HG03558 (cell line): ENCODE data around the gene C3orf62.
"Not testable (repeated sequence)": the region's sequence is repeated elsewhere in the genome, so short reads cannot be mapped to it uniquely, and the experiment has no call there.

ENCODE experiments used
- ATAC-seq: cut with Tn5 transposase; IDR thresholded peaks from one replicate; pipeline ENCODE4 v1.9.1; 2021; ENCODE audit warnings: moderate number of reproducible peaks; ENCODE audit not compliant: unreplicated experiment; ENCODE audit errors: extremely low read depth

The C3orf62 gene

GRCh38 chr3:49270156-49270500 lies 6.9 kb downstream of the C3orf62 start:
- ATAC-seq, result no peak

DNA sequence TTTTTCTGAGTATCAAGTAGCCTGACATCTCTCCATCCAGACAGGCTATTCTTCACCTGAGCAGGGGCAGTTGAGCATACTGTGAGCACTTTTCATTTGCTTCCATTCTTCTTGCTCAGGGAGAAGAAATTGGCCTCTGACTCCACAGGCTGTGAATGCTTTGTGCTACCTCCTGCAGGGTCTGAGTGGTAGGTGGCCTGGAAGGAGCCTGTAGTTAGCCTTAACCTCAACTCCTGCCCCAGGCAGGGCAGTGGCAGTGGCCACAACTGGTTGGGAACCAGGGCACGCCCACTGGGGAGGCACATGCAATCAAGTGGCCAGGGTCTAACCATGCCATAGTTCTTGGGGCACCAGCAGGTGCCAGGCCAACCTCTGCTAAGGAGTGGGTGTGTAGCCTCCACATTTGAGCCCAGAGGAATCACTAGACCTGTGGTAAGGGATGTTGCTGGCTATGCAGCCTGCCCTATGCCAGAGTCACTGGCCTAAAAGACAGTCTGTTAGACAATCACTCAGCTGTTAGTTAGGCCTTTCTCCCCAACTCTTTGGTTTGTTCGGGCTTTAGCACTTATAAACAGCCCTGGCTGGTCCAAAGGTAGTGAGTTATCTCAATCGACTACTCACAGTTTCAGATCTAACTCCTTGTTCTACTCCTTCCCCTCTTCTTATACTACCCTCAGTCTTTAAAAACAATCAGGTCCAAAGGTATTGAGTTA lies 7.4 kb downstream of the C3orf62 start:
- ATAC-seq, result no peak

GRCh38 chr3:49266410-49267095 lies 10.5 kb downstream of the C3orf62 start:
- ATAC-seq, result no peak

DNA sequence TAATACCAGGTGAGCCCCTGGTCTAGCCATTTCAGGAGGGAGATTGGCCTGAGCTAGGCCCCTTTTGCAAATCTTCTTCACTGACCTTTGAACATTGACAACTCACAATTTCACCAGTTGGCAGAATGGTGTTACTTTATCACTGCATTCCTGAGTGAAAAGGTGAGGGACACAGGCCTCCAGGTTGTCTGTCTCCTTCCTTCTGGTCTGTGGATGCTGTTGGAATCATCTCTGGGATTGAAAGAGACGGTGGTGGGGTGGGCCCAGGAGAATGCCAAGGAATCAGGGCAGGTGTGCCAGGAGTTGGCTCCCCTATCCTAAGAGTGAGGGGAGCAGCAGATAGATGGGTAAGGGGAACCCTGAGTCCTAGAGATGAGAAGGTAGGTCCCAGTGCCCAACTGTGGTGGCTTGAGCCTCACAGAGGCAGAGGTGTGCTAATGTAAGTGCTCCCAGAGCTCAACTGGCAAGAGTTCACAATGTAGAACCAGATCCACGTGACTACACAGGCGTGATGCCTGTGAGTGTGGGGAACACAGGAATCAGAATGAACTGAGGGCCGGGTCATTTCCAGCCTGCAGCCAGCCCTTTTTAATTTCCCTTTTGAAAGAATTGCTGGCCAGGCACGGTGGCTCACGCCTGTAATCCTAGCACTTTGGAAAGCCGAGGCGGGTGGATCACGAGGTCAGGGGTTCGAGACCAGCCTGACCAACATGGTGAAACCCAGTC lies 11.2 kb downstream of the C3orf62 start:
- ATAC-seq, result no peak

DNA sequence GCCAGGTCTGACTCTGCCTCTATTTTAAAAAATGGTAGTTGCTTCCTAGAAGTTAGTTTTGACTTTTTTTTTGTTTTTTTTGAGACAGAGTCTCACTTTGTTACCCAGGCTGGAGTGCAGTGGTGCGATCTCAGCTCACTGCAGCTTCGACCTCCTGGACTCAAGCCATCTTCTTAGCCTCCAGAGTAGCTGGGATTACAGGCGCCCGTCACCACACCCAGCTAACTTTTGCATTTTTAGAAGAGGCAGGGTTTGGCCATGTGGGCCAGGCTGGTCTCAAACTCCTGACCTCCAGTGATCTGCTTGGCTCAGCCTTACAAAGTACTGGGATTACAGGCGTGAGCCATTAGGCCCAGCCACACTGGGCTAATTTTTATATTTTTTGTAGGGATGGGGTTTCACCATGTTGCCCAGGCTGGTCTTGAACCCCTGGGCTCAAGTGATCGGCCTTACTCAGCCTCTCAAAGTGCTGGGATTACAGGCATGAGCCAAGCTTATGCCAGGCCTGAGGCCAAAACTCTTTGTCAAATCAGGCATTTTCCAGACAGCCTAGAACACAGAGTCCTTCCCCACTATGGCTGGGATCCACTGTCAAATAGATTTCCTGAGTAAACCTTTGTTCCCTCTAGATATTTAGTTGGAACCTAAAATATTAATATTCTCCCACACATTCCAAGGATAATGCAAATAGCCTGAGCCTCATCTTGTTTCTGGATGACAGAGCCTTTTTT lies 13.7 kb downstream of the C3orf62 start:
- ATAC-seq, result no peak

DNA sequence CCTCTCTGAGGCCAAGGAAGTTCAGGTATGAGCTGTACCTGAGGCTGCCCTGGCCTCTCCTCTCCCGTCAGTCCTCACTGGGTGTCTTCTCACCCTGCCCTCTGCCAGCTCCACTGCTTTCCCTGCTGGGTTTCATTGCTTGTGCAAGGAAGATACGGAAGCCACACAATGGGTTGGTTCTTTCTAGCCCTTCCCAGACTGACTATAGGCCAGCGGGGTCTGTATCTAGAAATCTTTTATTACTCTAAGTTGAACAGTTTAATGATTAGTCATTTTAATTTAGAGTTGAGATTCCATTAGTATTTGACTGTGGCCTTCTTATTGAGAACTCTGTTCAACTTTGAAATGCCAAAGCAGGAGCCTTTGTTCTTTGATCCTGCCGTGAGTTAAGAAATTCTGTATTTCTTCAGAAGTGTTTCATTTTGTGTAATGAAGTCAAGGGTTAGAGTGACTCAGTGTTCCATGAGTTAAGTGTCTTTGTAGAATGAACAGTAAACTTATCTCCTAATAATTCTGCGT lies 16.2 kb downstream of the C3orf62 start:
- no peak for ATAC-seq

DNA sequence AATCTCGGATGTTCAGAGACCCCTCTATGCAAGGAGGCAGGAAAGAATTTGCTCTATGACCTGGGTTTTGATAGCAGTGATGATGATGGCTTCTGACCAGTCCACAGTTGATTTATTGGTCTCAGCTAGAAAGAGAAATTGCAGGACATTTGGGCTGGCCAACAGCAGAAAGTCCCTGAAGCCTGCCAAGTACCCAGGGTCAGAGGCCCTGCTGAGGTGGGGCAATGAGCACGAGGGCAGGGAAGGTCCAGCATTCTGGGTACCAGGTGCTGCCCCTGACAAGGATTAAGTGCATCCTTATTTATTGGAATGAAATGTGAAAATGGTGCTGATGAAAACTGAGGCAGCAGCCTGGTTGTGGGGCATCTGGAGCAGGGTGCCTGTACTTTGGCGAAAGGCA lies 19.8 kb downstream of the C3orf62 start:
- no peak for ATAC-seq

- ATAC-seq, result no peak
Observed at GRCh38 chr3:49255718-49256511, 21.1 kb downstream of the C3orf62 start.

- ATAC-seq, result no peak
Observed at GRCh38 chr3:49255112-49255511, 21.9 kb downstream of the C3orf62 start.

- ATAC-seq, result no peak
Observed at GRCh38 chr3:49253512-49253911, 23.5 kb downstream of the C3orf62 start.

- ATAC-seq, result no peak
Observed at GRCh38 chr3:49248840-49249227, 28.2 kb downstream of the C3orf62 start.

DNA sequence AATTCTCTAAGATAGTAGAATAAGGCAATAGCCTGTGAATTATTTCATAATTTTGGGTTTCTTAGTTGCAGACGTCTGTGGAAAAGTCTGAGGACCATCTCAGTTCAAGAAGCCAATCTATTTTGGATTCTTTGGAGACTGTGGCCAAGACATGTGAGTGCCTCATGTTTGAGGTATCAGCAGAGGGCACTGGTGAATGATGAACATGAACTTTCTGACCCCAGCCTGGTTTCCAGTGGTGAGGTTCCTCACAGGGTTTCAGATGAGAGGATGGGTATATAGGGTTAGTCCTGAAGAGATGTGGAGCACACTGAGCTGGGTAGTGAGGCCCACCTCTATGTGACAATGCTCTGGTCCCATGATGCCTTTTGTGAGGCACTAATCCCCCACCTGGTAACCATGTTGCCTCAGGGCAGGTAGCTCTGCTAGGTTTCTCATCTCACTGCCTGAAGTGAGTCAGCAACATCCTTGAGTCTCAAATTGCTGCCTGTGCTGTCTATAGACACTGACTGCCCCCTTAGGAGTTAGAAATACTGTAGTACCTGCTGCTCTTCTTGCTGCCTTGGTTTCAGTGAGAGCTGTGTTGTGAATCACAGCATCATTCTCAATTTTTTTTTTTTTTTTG lies 32.3 kb downstream of the C3orf62 start:
- ATAC-seq, result no peak

- not testable (repeated sequence) for ATAC-seq
Observed at GRCh38 chr3:49240091-49240490, 36.9 kb downstream of the C3orf62 start.

- ATAC-seq, result no peak
Observed at GRCh38 chr3:49238274-49239127, 38.5 kb downstream of the C3orf62 start.

DNA sequence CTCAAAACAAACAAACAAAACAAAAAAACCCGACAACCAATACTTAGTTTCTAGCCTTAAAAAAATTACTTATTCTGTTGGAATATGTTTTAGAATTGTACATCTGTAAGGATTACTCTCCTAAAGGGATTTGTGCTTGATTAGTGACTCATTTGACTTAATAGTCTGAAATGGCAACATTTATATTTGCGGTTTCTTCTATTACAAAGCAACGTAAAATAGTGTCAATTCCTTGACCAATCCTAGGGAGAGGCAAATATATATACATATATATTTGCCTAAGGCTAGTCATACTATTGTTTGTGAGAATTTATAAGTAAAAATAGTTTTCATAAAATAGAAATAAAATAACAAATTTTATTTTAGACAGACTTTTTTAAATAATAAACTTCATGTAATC lies 39.7 kb downstream of the C3orf62 start:
- ATAC-seq, result no peak

GRCh38 chr3:49236226-49236625 lies 40.8 kb downstream of the C3orf62 start:
- ATAC-seq, result no peak

DNA sequence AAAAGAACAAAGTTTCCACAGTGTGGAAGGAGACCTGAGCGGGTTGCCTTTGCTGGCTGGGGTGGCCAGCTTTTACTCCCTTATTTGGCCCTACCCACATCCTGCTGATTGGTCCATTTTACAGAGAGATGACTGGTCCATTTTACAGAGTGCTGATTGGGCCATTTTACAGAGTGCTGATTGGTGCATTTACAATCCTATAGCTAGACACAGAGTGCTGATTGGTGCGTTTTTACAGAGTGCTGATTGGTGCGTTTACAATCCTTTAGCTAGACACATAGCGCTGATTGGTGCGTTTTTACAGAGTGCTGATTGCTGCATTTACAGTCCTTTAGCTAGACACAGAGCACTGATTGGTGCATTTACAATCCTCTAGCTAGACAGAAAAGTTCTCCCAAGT lies 48.2 kb downstream of the C3orf62 start:
- ATAC-seq, result not testable (repeated sequence)

GRCh38 chr3:49222002-49222401 lies 55.0 kb downstream of the C3orf62 start:
- ATAC-seq, result no peak
